GM21526 (cell line): ENCODE measurements around the gene SLC51A.
A peak's percentile ranks its signal among the peaks of the same experiment; 100 is the strongest.

Experiments
- ATAC-seq: cut with Tn5 transposase; IDR thresholded peaks from one replicate; pipeline ENCODE4 v1.9.1; 2021; ENCODE audit warnings: moderate library complexity; ENCODE audit not compliant: unreplicated experiment, low FRiP score

Gene SLC51A

GRCh38 chr3:196214783-196215441, 1.4 kb upstream of the SLC51A start:
- no peak for ATAC-seq

- ATAC-seq: no peak
These were observed 777 bp upstream of the SLC51A start for GRCh38 chr3:196215493-196216020.

- no peak for ATAC-seq
These were observed 412 bp downstream of the SLC51A start for GRCh38 chr3:196216681-196217211.

- ATAC-seq: no peak
These were observed 1.2 kb downstream of the SLC51A start for GRCh38 chr3:196217307-196218154.

- ATAC-seq: no peak
These were observed 1.9 kb downstream of the SLC51A start for GRCh38 chr3:196218155-196218712.

GRCh38 chr3:196219194-196219969, 3.0 kb downstream of the SLC51A start:
- peak; percentile 50 for ATAC-seq

- no peak for ATAC-seq
These were observed 3.6 kb downstream of the SLC51A start for GRCh38 chr3:196219970-196220311.

- ATAC-seq: no peak
These were observed 4.3 kb downstream of the SLC51A start for GRCh38 chr3:196220587-196220986.

- ATAC-seq: no peak
These were observed 4.7 kb downstream of the SLC51A start for GRCh38 chr3:196220991-196221390.

GRCh38 chr3:196222876-196223595, 6.7 kb downstream of the SLC51A start:
- no peak for ATAC-seq

- ATAC-seq: no peak
These were observed 8.8 kb downstream of the SLC51A start for GRCh38 chr3:196225086-196225485.

GRCh38 chr3:196225763-196226364, 9.5 kb downstream of the SLC51A start:
- ATAC-seq: no peak

- no peak for ATAC-seq
These were observed 10.8 kb downstream of the SLC51A start for GRCh38 chr3:196227121-196227561.

GRCh38 chr3:196227629-196228493, 11.5 kb downstream of the SLC51A start:
- no peak for ATAC-seq

GRCh38 chr3:196232154-196232881, 16.0 kb downstream of the SLC51A start:
- no peak for ATAC-seq

GRCh38 chr3:196232882-196233251, 16.5 kb downstream of the SLC51A start:
- no peak for ATAC-seq

GRCh38 chr3:196235452-196236122, 19.3 kb downstream of the SLC51A start:
- no peak for ATAC-seq
